Activated CD8-positive, alpha-beta memory T cell treated with anti-CD3 and anti-CD28 coated beads, Interleukin-2, amount 10 ng/mL, durations not matched to agents 7 days and 5 days (primary cell): ENCODE measurements around the gene GCGR. TPM values are rescaled to one million over a fixed set of nuclear protein-coding genes. Genes with fewer than 3 reads are reported as not detected.

Source experiments
- ATAC-seq: fragments of 150-1000 bp; cut with Tn5 transposase; one replicate; pipeline ENCODE4 v1.10.0; 2021; ENCODE audit warnings: moderate library complexity
- CTCF ChIA-PET: fragments of 350-600 bp; sonication (Branson Sonifier 250); formaldehyde crosslinking; loops from one replicate; lab custom pipeline; 2021; ENCODE audit warnings: antibody characterized with exemption; lab: Charles Lee
- DNase-seq: peaks from one replicate; pipeline ENCODE4 v3.0.0-alpha.2; 2020
- H3K27ac Mint-ChIP-seq: one replicate; pipeline ENCODE4 v1.8.0; 2021; ENCODE audit warnings: mild to moderate bottlenecking, mixed read lengths
- H3K27me3 Mint-ChIP-seq: one replicate; pipeline ENCODE4 v1.8.0; 2021; ENCODE audit warnings: mixed read lengths
- H3K36me3 Mint-ChIP-seq: one replicate; pipeline ENCODE4 v1.8.0; 2021; ENCODE audit warnings: mild to moderate bottlenecking, mixed read lengths
- H3K4me1 Mint-ChIP-seq: one replicate; pipeline ENCODE4 v1.8.0; 2021; ENCODE audit warnings: mixed read lengths
- H3K4me3 Mint-ChIP-seq: one replicate; pipeline ENCODE4 v1.8.0; 2021; ENCODE audit warnings: mild to moderate bottlenecking, moderate library complexity, mixed read lengths
- H3K9me3 Mint-ChIP-seq: one replicate; pipeline ENCODE4 v1.8.0; 2022; ENCODE audit warnings: low read depth, mixed read lengths
- total RNA-seq, 2 experiments: library from RNA; stranded (reverse); gene quantifications; one replicate each; pipeline ENCODE4 v1.2.3, GENCODE V29; 2021

The GCGR gene
- total RNA-seq, 2 experiments from 2014 or later, result not detected

DNA sequence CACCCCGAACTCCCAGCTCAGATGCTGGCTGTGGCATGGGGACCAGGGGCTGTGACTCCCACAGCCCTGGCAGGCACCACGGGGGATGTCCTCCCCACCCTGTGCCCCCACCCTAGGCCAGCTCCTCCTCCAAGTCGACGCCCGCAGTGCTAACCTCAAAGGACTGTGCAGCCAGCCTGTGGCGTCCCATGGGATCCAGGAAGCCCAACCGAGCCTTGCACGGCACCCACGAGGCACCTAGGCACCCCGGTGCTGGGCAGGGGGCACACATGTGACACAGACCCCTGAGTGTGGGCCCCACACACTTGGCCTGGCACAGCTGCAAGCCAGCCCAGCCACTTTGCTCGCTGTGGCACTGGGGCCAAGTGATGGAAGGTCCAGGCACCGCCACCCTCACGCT lies 3.9 kb downstream of the GCGR start:
- DNase-seq (no peak), ATAC-seq (no peak)
- Mint-ChIP-seq H3K9me3 (no peaks in the 10 kb centered on the region), H3K4me1 (no peaks in the 10 kb centered on the region), H3K36me3 (no peaks in the 10 kb centered on the region), H3K27me3 (peaks cover 24% of the 10 kb centered on the region), H3K27ac (no peak overlapping the region), H3K4me3 (no peak overlapping the region)
- CTCF ChIA-PET, result no interaction called here

DNA sequence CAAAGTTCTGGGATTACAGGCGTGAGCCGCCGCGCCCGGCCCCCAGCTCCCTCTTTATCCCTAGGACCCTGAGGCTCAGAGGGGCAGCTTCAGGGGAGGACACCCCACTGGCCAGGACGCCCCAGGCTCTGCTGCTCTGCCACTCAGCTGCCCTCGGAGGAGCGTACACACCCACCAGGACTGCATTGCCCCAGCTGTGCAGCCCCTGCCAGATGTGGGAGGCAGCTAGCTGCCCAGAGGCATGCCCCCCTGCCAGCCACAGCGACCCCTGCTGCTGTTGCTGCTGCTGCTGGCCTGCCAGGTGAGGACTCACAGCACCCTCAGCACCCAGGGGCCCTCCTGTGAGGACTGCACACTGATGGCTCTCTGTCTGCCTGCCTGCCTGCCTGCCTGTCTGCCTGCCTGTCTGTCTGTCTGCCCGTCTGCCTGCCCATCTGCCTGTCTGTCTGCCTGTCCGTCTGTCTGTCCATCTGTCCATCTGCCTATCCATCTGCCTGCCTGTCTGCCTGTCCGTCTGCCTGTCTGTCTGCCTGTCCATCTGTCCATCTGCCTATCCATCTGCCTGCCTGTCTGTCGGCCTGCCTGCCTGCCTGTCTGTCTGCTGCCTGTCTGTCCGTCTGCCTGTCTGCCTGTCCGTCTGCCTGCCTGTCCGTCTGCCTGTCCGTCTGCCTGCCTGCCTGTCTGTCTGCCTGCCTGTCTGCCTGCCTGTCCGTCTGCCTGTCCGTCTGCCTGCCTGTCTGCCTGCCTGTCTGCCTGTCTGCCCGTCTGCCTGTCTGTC lies 5.0 kb downstream of the GCGR start:
- no peak overlapping the region for H3K27ac Mint-ChIP-seq
- no peaks in the 10 kb centered on the region for H3K36me3 Mint-ChIP-seq
- peaks cover 17% of the 10 kb centered on the region for H3K27me3 Mint-ChIP-seq
- H3K9me3 Mint-ChIP-seq, result no peaks in the 10 kb centered on the region
- DNase-seq, result no peak
- H3K4me3 Mint-ChIP-seq, result no peak overlapping the region
- ATAC-seq, result no peak
- no peaks in the 10 kb centered on the region for H3K4me1 Mint-ChIP-seq
- CTCF ChIA-PET, result interaction anchor here (0.6 kb wide), 1 partner anchor 31 kb away, joined by 3 read pairs; no protein-coding TSS in a partner anchor

DNA sequence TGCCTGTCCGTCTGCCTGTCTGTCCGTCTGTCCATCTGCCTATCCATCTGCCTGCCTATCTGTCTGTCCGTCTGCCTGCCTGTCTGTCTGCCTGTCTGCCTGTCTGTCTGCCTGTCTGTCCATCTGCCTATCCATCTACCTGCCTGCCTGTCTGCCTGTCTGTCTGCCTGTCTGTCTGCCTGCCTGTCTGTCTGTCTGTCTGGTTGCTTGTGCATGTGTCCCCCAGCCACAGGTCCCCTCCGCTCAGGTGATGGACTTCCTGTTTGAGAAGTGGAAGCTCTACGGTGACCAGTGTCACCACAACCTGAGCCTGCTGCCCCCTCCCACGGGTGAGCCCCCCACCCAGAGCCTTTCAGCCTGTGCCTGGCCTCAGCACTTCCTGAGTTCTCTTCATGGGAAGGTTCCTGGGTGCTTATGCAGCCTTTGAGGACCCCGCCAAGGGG lies 5.6 kb downstream of the GCGR start:
- no peaks in the 10 kb centered on the region for H3K4me1 Mint-ChIP-seq
- CTCF ChIA-PET, result no interaction called here
- H3K36me3 Mint-ChIP-seq, result no peaks in the 10 kb centered on the region
- peaks cover 17% of the 10 kb centered on the region for H3K27me3 Mint-ChIP-seq
- H3K4me3 Mint-ChIP-seq, result no peak overlapping the region
- no peak for DNase-seq
- no peaks in the 10 kb centered on the region for H3K9me3 Mint-ChIP-seq
- ATAC-seq, result no peak
- H3K27ac Mint-ChIP-seq, result no peak overlapping the region

DNA sequence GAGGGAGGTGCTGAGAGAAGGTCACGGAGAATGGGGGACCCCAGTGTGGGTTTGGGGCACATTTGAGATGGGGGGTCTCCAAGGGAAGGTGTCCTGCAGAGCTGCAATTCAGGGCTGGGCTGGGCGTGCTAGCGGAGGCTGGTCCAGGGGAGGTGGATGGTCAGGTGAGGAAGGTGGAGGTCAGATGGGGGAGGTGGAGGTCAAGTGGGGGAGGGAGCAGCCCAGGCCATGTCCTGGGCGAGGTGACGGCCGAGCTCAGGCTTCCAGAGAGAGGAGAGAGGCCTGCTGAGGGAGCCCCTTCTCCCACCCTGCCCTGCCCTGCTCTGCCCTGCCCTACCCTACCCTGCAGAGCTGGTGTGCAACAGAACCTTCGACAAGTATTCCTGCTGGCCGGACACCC lies 6.5 kb downstream of the GCGR start:
- no peaks in the 10 kb centered on the region for H3K9me3 Mint-ChIP-seq
- H3K36me3 Mint-ChIP-seq, result no peaks in the 10 kb centered on the region
- H3K4me3 Mint-ChIP-seq, result no peak overlapping the region
- peaks cover 13% of the 10 kb centered on the region for H3K27me3 Mint-ChIP-seq
- DNase-seq (no peak), ATAC-seq (no peak)
- no peak overlapping the region for H3K27ac Mint-ChIP-seq
- CTCF ChIA-PET, result no interaction called here
- H3K4me1 Mint-ChIP-seq, result no peaks in the 10 kb centered on the region

DNA sequence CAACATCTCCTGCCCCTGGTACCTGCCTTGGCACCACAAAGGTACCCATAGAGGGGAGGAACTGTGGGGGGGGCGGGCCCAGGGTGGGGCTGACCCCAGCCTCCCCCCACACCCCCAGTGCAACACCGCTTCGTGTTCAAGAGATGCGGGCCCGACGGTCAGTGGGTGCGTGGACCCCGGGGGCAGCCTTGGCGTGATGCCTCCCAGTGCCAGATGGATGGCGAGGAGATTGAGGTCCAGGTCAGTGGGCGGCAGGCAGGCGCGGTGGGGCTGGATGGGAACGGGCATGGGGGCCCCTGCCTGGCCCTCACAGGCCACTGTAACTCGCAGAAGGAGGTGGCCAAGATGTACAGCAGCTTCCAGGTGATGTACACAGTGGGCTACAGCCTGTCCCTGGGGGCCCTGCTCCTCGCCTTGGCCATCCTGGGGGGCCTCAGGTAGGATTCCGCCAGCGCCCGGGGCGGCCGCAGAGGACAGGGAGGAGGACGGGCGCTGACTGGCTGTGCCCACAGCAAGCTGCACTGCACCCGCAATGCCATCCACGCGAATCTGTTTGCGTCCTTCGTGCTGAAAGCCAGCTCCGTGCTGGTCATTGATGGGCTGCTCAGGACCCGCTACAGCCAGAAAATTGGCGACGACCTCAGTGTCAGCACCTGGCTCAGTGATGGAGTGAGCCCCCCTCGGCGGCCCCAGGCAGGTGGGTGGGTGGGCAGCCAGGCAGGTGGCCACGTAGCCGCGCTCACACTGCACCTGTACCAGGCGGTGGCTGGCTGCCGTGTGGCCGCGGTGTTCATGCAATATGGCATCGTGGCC lies 7.1 kb downstream of the GCGR start:
- H3K27ac Mint-ChIP-seq, result no peak overlapping the region
- CTCF ChIA-PET, result no interaction called here
- ATAC-seq (no peak), DNase-seq (no peak)
- no peak overlapping the region for H3K4me3 Mint-ChIP-seq
- no peaks in the 10 kb centered on the region for H3K9me3 Mint-ChIP-seq
- H3K27me3 Mint-ChIP-seq, result peaks cover 11% of the 10 kb centered on the region
- H3K36me3 Mint-ChIP-seq, result no peaks in the 10 kb centered on the region
- no peaks in the 10 kb centered on the region for H3K4me1 Mint-ChIP-seq

DNA sequence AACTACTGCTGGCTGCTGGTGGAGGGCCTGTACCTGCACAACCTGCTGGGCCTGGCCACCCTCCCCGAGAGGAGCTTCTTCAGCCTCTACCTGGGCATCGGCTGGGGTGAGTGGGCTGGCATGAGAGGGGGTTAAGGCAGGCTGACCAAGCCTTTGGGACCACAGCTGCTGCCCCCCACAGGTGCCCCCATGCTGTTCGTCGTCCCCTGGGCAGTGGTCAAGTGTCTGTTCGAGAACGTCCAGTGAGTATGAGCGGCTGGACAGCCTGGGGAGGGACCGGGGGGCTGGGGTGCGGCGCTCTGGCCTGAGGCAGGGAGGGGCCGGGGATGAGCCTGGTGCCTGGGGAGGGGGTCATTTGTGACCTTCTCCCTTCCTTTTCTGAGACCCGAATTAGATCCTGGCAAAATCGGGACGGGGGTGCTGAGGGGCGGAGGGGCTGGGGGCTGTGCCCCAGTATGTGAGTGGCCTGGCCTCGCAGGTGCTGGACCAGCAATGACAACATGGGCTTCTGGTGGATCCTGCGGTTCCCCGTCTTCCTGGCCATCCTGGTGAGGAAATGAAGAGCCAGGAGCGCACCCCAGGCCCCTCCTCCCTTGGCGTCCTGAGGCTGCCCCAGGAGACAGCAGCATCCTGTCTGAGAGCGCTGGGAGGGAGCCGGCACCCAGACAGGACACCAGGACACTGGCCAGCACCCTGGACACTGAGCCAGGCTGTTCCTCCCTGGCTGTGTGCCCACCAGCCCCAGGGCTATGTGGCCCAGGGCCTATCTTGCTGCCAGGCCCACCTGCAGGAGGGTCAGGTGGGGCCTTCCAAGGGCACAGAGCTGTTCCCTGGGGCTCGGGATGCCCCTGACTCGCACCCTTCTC lies 8.0 kb downstream of the GCGR start:
- no peaks in the 10 kb centered on the region for H3K9me3 Mint-ChIP-seq
- CTCF ChIA-PET, result no interaction called here
- peaks cover 13% of the 10 kb centered on the region for H3K27me3 Mint-ChIP-seq
- ATAC-seq, result no peak
- H3K27ac Mint-ChIP-seq, result no peak overlapping the region
- DNase-seq, result no peak
- H3K36me3 Mint-ChIP-seq, result no peaks in the 10 kb centered on the region
- no peaks in the 10 kb centered on the region for H3K4me1 Mint-ChIP-seq
- no peak overlapping the region for H3K4me3 Mint-ChIP-seq

DNA sequence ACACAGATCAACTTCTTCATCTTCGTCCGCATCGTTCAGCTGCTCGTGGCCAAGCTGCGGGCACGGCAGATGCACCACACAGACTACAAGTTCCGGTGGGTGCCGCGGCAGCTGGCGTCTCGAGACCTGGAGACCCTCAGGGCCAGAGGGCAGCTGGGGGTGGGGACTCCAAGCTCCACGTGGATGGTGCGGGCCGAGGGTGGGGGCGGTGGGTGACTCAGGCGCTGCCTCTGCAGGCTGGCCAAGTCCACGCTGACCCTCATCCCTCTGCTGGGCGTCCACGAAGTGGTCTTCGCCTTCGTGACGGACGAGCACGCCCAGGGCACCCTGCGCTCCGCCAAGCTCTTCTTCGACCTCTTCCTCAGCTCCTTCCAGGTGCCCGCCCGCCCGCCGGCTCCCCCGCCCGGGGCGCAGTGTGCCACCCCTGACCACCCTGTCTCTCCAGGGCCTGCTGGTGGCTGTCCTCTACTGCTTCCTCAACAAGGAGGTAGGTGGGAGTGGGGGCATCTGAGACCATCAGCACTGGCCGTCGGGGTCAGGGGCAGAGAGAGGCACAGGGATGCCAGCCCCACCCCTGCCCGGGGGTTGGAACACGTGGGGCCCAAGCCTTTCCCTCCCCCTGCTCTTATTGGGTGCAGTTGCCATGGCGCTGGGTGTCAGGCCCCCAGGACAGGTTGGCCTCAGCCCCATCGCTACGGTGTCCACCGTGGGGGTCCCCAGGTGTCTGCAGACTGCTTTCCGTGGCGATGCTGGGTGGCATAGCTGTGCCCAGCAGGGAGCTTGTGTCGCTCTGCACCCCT lies 8.8 kb downstream of the GCGR start:
- Mint-ChIP-seq H3K27me3 (peaks cover 14% of the 10 kb centered on the region), H3K4me3 (no peak overlapping the region), H3K9me3 (no peaks in the 10 kb centered on the region), H3K4me1 (no peaks in the 10 kb centered on the region), H3K36me3 (no peaks in the 10 kb centered on the region), H3K27ac (no peak overlapping the region)
- DNase-seq (no peak), ATAC-seq (no peak)
- CTCF ChIA-PET, result no interaction called here

DNA sequence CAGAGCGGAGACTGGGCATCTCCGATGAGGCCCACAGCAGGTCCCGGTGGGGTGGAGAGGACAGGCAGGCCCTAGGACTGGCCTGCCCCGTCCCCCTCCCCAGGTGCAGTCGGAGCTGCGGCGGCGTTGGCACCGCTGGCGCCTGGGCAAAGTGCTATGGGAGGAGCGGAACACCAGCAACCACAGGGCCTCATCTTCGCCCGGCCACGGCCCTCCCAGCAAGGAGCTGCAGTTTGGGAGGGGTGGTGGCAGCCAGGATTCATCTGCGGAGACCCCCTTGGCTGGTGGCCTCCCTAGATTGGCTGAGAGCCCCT lies 9.4 kb downstream of the GCGR start:
- ATAC-seq (no peak), DNase-seq (no peak)
- CTCF ChIA-PET, result no interaction called here
- Mint-ChIP-seq H3K9me3 (no peaks in the 10 kb centered on the region), H3K36me3 (no peaks in the 10 kb centered on the region), H3K4me3 (no peak overlapping the region), H3K4me1 (no peaks in the 10 kb centered on the region), H3K27ac (no peak overlapping the region), H3K27me3 (peaks cover 14% of the 10 kb centered on the region)

DNA sequence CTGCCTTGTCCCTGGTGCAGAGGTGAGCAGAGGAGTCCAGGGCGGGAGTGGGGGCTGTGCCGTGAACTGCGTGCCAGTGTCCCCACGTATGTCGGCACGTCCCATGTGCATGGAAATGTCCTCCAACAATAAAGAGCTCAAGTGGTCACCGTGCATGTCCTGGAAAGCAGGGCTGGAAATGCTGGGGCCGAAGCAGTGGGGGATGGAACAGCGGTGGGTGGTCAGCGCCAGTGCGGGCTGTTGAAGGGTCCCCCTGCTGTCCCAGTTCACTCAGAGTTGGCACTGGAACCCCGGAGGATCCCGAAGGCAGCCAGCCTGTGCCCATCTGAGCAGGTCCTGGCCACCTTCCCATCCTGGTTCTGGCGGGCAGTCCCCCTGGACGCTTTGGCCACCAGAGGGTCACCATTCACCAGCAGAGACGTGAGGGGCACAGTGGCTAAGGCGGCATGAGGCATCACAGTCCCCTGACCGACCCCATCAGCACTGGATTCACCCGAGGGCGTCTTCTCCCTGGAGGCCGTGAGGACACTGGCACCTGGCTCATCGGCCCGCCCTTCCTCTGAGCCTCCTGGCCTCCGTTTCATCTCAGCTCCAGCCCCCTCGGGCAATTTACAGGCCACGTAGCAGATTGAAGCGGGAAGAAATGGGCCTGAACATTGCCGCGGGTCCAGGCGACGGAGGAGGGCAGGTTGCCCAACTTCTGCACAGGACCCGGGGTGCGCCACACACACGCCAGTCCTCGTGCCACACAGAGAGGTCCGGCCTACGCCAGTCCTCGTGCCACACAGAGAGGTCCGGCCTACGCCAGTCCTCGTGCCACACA lies 10.1 kb downstream of the GCGR start:
- no peaks in the 10 kb centered on the region for H3K36me3 Mint-ChIP-seq
- no peaks in the 10 kb centered on the region for H3K4me1 Mint-ChIP-seq
- DNase-seq (no peak), ATAC-seq (no peak)
- H3K4me3 Mint-ChIP-seq, result no peak overlapping the region
- H3K27me3 Mint-ChIP-seq, result peaks cover 10% of the 10 kb centered on the region
- no peak overlapping the region for H3K27ac Mint-ChIP-seq
- CTCF ChIA-PET, result no interaction called here
- no peaks in the 10 kb centered on the region for H3K9me3 Mint-ChIP-seq

DNA sequence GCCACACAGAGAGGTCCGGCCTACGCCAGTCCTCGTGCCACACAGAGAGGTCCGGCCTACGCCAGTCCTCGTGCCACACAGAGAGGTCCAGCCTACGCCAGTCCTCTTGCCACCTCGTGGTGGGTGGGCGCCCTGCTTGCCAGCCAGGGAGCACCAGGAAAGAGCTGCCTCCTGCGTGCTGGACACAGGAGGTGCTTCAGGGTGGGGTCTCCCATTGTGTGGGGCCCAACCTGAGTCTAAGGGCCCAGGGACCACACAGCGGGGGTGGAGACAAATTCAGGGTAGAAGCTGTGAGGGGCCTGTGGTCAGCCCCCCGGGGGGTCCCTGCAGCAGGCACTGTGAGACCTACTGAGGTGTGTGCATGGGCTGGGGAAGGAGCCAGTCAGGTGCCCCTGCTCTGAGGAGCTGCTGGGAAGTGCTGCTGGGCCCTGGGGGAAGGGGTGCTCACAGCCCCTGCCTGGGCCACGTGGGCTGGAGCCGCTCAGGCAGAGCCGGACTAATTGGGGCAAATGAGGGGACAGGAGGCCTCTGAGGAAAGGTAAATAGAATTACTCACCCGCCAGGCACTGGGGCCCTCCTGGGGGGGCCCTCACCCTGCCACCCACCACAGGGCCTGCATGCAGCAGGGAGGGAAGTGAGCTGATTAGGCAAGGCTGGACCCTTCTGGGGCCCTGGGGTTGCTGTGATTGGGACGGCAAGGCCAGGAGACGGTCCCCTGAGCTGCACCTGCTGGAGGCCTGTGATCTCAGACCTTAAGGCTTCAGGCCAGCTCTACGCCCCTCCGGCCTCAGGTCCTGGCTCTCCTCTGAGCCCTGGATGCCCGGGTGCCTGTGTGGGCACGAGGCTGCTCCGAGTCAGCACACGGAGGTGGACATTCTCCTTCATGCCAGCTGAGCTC lies 11.0 kb downstream of the GCGR start:
- CTCF ChIA-PET, result no interaction called here

DNA sequence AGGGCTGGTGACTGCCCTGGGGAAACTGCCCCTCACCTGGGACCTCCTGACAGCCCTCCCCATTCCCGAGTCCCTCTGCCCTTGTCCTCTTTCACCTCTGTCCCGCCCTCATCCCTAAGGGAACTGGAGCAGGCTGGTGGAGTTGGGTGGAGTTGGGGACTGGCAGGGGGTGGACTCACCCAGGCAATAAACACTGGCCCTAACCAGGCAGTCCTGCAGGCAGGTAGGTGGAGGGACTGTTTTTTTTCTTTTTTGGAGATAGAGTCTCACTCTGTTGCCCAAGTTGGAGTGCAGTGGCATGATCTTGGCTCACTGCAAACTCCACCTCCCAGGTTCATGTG lies 11.7 kb downstream of the GCGR start:
- H3K36me3 Mint-ChIP-seq, result no peaks in the 10 kb centered on the region
- no peaks in the 10 kb centered on the region for H3K4me1 Mint-ChIP-seq
- H3K4me3 Mint-ChIP-seq, result no peak overlapping the region
- no peak for DNase-seq
- no peak overlapping the region for H3K27ac Mint-ChIP-seq
- no peak for ATAC-seq
- CTCF ChIA-PET, result no interaction called here
- H3K27me3 Mint-ChIP-seq, result peaks cover 5% of the 10 kb centered on the region
- H3K9me3 Mint-ChIP-seq, result no peaks in the 10 kb centered on the region

More for the DNA sequence above, 11.0 kb downstream of the GCGR start:
- Mint-ChIP-seq H3K4me1 (no peaks in the 10 kb centered on the region), H3K27ac (no peak overlapping the region), H3K27me3 (peaks cover 5% of the 10 kb centered on the region), H3K36me3 (no peaks in the 10 kb centered on the region), H3K4me3 (no peak overlapping the region), H3K9me3 (no peaks in the 10 kb centered on the region)
- ATAC-seq, result no peak
- DNase-seq, result no peak
